Measurements from ENCODE around the gene IDI2. TPM values are rescaled to one million over a fixed set of nuclear protein-coding genes. Genes with fewer than 3 reads are reported as not detected.

IDI2 gene
- polyA plus RNA-seq, 3 donors: not detected

DNA sequence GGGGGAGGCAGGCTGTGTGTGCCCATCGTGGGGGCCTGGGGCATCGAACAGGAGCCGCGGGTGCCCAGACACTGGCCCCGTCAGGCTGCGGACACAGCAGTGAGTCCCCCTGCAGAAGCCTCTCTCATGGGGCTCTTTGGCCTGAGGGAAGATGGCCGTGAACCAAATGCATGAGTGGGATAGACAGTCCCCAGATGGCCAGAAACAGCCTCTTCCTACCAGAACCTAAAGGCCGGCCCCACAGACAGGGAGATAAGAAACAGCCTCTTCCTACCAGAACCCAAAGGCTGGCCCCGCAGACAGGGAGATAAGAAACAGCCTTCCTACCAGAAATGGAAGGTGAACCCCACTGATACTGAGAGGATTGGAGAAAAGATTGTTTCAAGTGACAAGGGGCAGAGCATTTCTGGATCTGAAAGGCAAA lies 16.6 kb downstream of the IDI2 start:
- Mint-ChIP-seq H3K27ac (no peak overlapping the region), H3K27me3 (ENCODE audit: low read depth in 3 of 3) (no peaks in the 10 kb centered on the region), H3K4me3 (no peak overlapping the region), H3K4me1 (no peaks in the 10 kb centered on the region), H3K9me3 (no peaks in the 10 kb centered on the region), H3K36me3 (peaks cover 88 to 97% of the 10 kb centered on the region in 2 donors)
- Histone ChIP-seq H3K36me3 (replicated peaks in 1 of 2; ENCODE audit: control insufficient read depth in 1 of 2, insufficient read depth in 2 of 2, low read length in 2 of 2) (peaks cover 91 to 100% of the 10 kb centered on the region in 2 donors), H3K4me2 (replicated peaks; ENCODE audit: extremely low read depth, low read length, poor library complexity, severe bottlenecking) (no peak overlapping the region), H2AFZ (ENCODE audit: insufficient read depth, low read depth, low read length, poor library complexity, severe bottlenecking) (no peak overlapping the region), H3K27me3 (ENCODE audit: control insufficient read depth in 2 of 2, insufficient read depth in 2 of 2, low read length in 2 of 2) (no peaks in the 10 kb centered on the region), H3K79me2 (ENCODE audit: insufficient read depth, low read length) (peaks cover 3% of the 10 kb centered on the region), H3K9ac (ENCODE audit: insufficient read depth, low read length, poor library complexity, severe bottlenecking) (no peak overlapping the region), H4K20me1 (ENCODE audit: insufficient read depth, low read length) (peaks cover 4% of the 10 kb centered on the region), H3K4me3 (replicated peaks in 1 of 3; ENCODE audit: low read depth in 2 of 3, low read length in 3 of 3) (no peak overlapping the region), H3K27ac (ENCODE audit: low read depth in 1 of 2, low read length in 2 of 2) (no peak overlapping the region), H3K4me1 (ENCODE audit: control insufficient read depth in 1 of 2, insufficient read depth in 2 of 2, low read length in 2 of 2) (no peaks in the 10 kb centered on the region), H3K9me3 (replicated peaks in 1 of 2; ENCODE audit: control insufficient read depth in 1 of 2, insufficient read depth in 1 of 2, low read length in 2 of 2) (no peaks in the 10 kb centered on the region)
- DNase-seq: no peak
- no peak for TF ChIP-seq CTCF (IDR thresholded peaks at IDR 0.05)
- 93% methylated on average over 6 of the region's 9 CpGs for WGBS (ENCODE audit: insufficient coverage)
- intact Hi-C loops (cut with micrococcal nuclease): no loop called here

- H3K4me1 ChIP-seq (ENCODE audit: control insufficient read depth in 1 of 2, insufficient read depth in 2 of 2, low read length in 2 of 2): no peaks in the 10 kb centered on the region
- H3K27me3 Mint-ChIP-seq (ENCODE audit: low read depth in 3 of 3): no peaks in the 10 kb centered on the region
Observed at GRCh38 chr10:1007583-1007982, 18.1 kb downstream of the IDI2 start.

More at GRCh38 chr10:1007583-1007982, 18.1 kb downstream of the IDI2 start:
- Mint-ChIP-seq H3K4me1 (no peaks in the 10 kb centered on the region), H3K36me3 (peaks cover 91 to 98% of the 10 kb centered on the region in 2 donors), H3K9me3 (peaks cover 0 to 4% (median 2%) of the 10 kb centered on the region in 7 donors), H3K27ac (peak overlapping the region in 1 of 7 donors; percentile 81), H3K4me3 (no peak overlapping the region)
- Histone ChIP-seq H3K36me3 (replicated peaks in 1 of 2; ENCODE audit: control insufficient read depth in 1 of 2, insufficient read depth in 2 of 2, low read length in 2 of 2) (peaks cover 97 to 100% of the 10 kb centered on the region in 2 donors), H4K20me1 (ENCODE audit: insufficient read depth, low read length) (peaks cover 16% of the 10 kb centered on the region), H3K4me3 (replicated peaks in 1 of 3; ENCODE audit: low read depth in 2 of 3, low read length in 3 of 3) (no peak overlapping the region), H3K79me2 (ENCODE audit: insufficient read depth, low read length) (peaks cover 8% of the 10 kb centered on the region), H3K27ac (ENCODE audit: low read depth in 1 of 2, low read length in 2 of 2) (no peak overlapping the region), H3K27me3 (ENCODE audit: control insufficient read depth in 2 of 2, insufficient read depth in 2 of 2, low read length in 2 of 2) (no peaks in the 10 kb centered on the region), H3K9me3 (replicated peaks in 1 of 2; ENCODE audit: control insufficient read depth in 1 of 2, insufficient read depth in 1 of 2, low read length in 2 of 2) (peaks cover 0 to under 1% of the 10 kb centered on the region in 2 donors), H3K9ac (ENCODE audit: insufficient read depth, low read length, poor library complexity, severe bottlenecking) (no peak overlapping the region), H3K4me2 (replicated peaks; ENCODE audit: extremely low read depth, low read length, poor library complexity, severe bottlenecking) (no peak overlapping the region), H2AFZ (ENCODE audit: insufficient read depth, low read depth, low read length, poor library complexity, severe bottlenecking) (no peak overlapping the region)
- no peak for DNase-seq
- intact Hi-C loops (cut with micrococcal nuclease): no loop called here
- no peak for TF ChIP-seq CTCF (IDR thresholded peaks at IDR 0.05)
- WGBS (ENCODE audit: insufficient coverage): 95% methylated on average over 5 of the region's 10 CpGs

Data from CD14-positive monocyte (primary cell).